ENCODE measurements around the gene CLOCK. TPM values are rescaled to one million over a fixed set of nuclear protein-coding genes. Genes with fewer than 3 reads are reported as not detected.

The CLOCK gene
- polyA plus RNA-seq, 1 donor from 2014 or later = 4.3 TPM

DNA sequence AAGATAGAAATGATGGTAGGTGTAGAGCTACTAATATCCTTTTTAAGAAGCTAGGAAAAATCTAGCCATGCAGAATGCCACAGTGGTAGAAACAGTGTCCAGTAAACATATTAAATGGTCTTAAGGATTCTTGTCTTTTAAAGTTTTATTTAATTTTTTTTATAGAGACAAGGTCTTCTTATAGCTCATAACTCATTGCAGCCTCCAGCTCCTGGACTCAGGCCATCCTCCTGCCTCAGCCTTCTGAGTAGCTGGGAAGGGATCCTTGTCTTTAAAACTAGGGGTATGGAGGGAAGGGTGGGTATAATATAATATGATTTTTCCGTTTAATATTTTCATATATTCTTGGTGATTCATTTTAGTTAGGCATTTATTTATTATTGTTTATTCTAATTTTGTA, 147.1 kb downstream of the CLOCK start:
- H3K36me3 Mint-ChIP-seq = peaks cover 4% of the 10 kb centered on the region
- H3K27me3 Mint-ChIP-seq = peaks cover 1% of the 10 kb centered on the region
- peak overlapping the region in 1 of 3 donors; percentile 72 for H3K27ac Mint-ChIP-seq
- H3K4me1 Mint-ChIP-seq = peaks cover 38 to 49% (median 39%) of the 10 kb centered on the region in 3 donors
- H3K4me3 Mint-ChIP-seq = peak overlapping the region in 2 of 4 donors; percentile 82 to 97
- no peaks in the 10 kb centered on the region for H3K9me3 Mint-ChIP-seq

DNA sequence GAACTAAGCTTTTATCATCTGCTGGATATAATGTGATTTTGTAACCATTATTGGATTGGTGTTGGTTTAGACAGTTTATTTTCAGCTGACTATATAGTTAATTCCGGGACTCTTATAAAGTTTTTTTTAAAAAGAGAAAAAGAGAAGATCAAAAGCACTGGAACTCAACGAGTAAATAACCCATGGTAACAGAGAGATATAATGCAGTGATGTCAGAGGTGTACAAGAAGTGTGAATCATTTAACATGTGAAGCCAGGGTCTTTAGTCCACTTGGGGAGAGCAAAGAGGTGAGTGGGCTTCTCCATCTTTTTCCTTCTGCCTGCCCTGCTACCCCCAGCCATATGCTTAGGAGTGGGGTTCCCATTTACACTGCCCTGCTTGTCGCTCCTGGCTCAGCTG, 147.7 kb downstream of the CLOCK start:
- Mint-ChIP-seq H3K9me3 (no peaks in the 10 kb centered on the region), H3K36me3 (peaks cover 4% of the 10 kb centered on the region), H3K4me3 (peak overlapping the region in 3 of 4 donors; percentile 55 to 97 (median 82)), H3K27me3 (peaks cover 1% of the 10 kb centered on the region), H3K4me1 (peaks cover 38 to 49% (median 39%) of the 10 kb centered on the region in 3 donors), H3K27ac (peak overlapping the region; percentile 47 to 72 (median 63))

- H3K36me3 Mint-ChIP-seq = peaks cover 4% of the 10 kb centered on the region
- peak overlapping the region; percentile 82 to 97 (median 92) for H3K4me3 Mint-ChIP-seq
- peaks cover 1% of the 10 kb centered on the region for H3K27me3 Mint-ChIP-seq
- H3K4me1 Mint-ChIP-seq = peaks cover 35 to 49% (median 36%) of the 10 kb centered on the region in 3 donors
- peak overlapping the region; percentile 7 to 72 (median 17) for H3K27ac Mint-ChIP-seq
- no peaks in the 10 kb centered on the region for H3K9me3 Mint-ChIP-seq
Measured at GRCh38 chr4:55398461-55398860, 148.2 kb downstream of the CLOCK start.

DNA sequence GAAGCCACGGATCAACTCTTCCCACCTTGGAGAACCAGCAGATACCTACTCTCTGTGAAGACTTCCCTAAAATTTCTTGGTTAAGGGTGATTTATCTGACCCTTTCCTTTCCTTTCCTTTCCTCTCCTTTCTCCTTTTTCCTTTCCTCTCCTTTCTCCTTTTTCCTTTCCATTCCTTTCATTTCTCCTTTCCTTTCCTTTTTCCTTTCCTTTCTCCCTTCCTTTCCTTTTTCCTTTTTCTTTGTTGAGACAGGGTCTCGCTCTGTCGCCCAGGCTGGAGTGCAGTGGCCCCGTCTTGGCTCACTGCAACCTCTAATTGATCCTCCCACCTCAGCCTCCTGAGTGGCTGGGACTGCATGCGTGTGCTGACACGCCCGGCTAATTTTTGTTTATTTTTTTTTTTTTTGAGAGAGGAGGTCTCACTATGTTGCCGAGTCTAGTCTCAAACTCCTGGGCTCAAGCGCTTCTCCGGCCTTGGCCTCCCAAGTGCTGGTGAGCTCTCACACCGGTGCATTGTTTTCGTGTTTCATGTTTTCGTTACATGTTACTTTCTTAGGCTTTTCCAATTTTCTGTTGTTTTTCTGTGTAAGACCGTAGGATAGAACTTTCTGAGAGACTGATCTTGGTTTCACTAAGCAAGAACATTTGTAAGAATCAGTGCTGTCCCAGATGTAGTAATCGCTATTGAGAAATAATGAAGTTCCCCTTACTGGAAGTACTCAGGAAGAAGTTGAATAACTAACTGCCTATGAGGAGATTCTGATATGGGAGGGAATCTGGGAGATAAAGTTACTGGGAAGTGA, 149.0 kb downstream of the CLOCK start:
- Mint-ChIP-seq H3K9me3 (no peaks in the 10 kb centered on the region), H3K4me1 (peaks cover 34 to 44% (median 35%) of the 10 kb centered on the region in 3 donors), H3K36me3 (peaks cover 4% of the 10 kb centered on the region), H3K27ac (peak overlapping the region; percentile 72 to 95 (median 93)), H3K27me3 (peaks cover 1% of the 10 kb centered on the region), H3K4me3 (peak overlapping the region; percentile 82 to 97 (median 92))

GRCh38 chr4:55397126-55397436, 149.6 kb downstream of the CLOCK start:
- peak overlapping the region; percentile 72 to 95 (median 93) for H3K27ac Mint-ChIP-seq
- H3K27me3 Mint-ChIP-seq = peaks cover 1% of the 10 kb centered on the region
- peaks cover 4% of the 10 kb centered on the region for H3K36me3 Mint-ChIP-seq
- no peaks in the 10 kb centered on the region for H3K9me3 Mint-ChIP-seq
- H3K4me3 Mint-ChIP-seq = peak overlapping the region; percentile 82 to 97 (median 92)
- peaks cover 34 to 44% (median 35%) of the 10 kb centered on the region in 3 donors for H3K4me1 Mint-ChIP-seq

DNA sequence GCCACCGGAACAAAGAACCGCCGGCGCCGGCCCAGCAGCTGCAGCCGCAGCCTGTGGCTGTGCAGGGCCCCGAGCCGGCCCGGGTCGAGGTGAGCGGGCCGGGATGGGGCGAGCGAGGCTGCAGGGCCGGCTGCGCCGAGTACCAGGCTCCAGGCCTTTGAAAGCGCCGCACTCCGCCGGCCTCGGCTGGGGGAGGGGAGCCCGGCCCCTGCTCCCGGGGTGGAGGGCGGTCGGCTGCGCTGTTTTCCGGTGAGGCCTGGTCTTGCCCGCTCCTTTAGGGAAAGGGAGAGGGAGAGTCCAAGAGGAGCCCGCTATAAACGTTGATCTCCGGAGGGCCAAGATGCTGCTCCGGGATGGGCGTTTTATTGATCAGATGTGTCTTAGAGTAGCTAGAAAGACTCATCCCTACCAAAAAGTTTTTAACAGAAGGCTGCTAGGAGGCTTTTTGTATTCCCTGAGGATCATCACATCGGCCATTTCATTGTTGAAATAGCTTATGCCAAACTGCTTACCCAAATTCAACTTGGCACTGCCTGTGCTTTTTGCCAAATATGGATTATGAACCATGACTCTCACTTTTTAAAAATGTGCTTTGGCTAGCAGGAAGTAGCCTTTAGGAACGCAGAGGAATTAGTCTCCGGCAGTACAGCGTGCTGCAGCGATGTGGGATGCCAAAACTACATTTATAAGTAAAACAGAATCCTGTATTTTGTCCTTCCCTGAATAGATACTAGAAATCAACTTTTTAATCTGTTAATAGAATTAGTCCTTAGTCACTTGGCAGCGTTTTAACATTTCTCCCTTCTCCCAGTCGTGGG, 150.2 kb downstream of the CLOCK start:
- H3K9me3 Mint-ChIP-seq = no peaks in the 10 kb centered on the region
- H3K27me3 Mint-ChIP-seq = peaks cover 1% of the 10 kb centered on the region
- peak overlapping the region; percentile 72 to 95 (median 93) for H3K27ac Mint-ChIP-seq
- H3K4me1 Mint-ChIP-seq = peaks cover 34 to 44% (median 35%) of the 10 kb centered on the region in 3 donors
- peak overlapping the region; percentile 82 to 99 (median 96) for H3K4me3 Mint-ChIP-seq
- H3K36me3 Mint-ChIP-seq = peaks cover 4% of the 10 kb centered on the region

DNA sequence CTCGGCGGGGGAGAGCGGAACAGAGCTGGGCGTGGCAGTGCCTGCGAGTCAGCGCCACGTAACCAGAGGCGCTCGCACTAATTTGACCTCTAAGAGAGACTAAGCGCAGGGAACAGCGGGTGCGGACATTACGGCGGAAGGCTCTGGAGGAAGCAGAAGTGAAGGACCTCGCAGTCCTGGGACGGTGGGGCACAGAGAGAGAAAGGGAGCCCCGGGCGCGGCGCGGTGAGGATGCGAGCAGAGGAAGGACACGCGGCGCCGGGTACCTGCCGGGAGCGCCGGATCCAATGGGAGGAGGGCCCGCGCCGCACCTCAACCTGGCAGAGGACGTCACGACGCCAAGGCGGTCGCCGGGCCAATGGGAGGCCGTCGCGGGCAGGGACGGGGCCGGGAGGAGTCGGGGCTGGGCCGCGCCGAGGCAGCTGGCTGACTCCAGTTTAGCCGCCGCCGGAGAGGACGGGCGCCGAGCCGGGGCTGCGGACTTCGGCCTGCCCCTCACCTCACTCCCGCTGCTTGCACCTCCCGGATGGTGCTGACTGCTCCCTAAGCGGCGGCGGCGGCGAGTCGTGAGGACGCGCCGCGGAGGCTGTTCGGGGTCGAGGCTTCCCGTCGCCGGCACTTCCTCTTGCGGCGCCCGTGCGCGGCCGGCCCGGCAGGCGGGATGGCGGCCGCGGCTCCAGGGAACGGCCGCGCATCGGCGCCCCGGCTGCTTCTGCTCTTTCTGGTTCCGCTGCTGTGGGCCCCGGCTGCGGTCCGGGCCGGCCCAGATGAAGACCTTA, 151.0 kb downstream of the CLOCK start, which contains the start of gene TMEM165:
Gene TMEM165 (plus strand): TSS at position 429 of the 779 bp plus-strand sequence. CDS start 233 bp downstream, at position 662.
- Mint-ChIP-seq H3K4me1 (peaks cover 28 to 37% (median 32%) of the 10 kb centered on the region in 3 donors), H3K27me3 (peaks cover 1% of the 10 kb centered on the region), H3K36me3 (no peaks in the 10 kb centered on the region), H3K27ac (peak within 1 kb of the TSS; percentile 86 to 99 (median 93)), H3K9me3 (no peaks in the 10 kb centered on the region), H3K4me3 (peak within 1 kb of the TSS; percentile 88 to 99 (median 98))

DNA sequence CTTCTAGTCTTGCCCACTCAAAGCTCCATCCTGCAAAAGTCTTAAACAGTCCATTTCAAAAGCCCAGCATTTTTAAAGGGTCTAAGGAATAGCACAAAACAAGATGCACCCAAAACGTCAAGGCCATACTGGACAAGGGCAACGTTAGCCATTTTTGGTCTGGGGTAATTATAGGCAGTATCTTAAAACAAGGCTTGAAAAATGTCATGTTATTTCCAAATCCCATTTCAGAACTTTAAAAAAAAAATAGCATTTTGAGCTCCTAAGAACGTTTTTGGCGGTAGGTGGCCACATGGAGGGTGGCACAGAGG, 151.5 kb downstream of the CLOCK start:
- H3K4me3 Mint-ChIP-seq = peak overlapping the region; percentile 88 to 99 (median 98)
- no peaks in the 10 kb centered on the region for H3K36me3 Mint-ChIP-seq
- H3K9me3 Mint-ChIP-seq = no peaks in the 10 kb centered on the region
- H3K27me3 Mint-ChIP-seq = peaks cover 1% of the 10 kb centered on the region
- H3K27ac Mint-ChIP-seq = peak overlapping the region; percentile 86 to 99 (median 92)
- H3K4me1 Mint-ChIP-seq = peaks cover 28 to 34% (median 31%) of the 10 kb centered on the region in 3 donors

GRCh38 chr4:55393461-55394320, 153.0 kb downstream of the CLOCK start:
- Mint-ChIP-seq H3K27me3 (peaks cover 1% of the 10 kb centered on the region), H3K4me3 (peak overlapping the region in 1 of 4 donors; percentile 88), H3K27ac (peak overlapping the region in 2 of 3 donors; percentile 33 to 47), H3K4me1 (peaks cover 20 to 27% (median 24%) of the 10 kb centered on the region in 3 donors), H3K9me3 (no peaks in the 10 kb centered on the region), H3K36me3 (no peaks in the 10 kb centered on the region)

- Mint-ChIP-seq H3K4me3 (peak overlapping the region in 1 of 4 donors; percentile 60), H3K27ac (no peak overlapping the region), H3K9me3 (no peaks in the 10 kb centered on the region)
Measured at GRCh38 chr4:55386840-55387239, 159.9 kb downstream of the CLOCK start.

DNA sequence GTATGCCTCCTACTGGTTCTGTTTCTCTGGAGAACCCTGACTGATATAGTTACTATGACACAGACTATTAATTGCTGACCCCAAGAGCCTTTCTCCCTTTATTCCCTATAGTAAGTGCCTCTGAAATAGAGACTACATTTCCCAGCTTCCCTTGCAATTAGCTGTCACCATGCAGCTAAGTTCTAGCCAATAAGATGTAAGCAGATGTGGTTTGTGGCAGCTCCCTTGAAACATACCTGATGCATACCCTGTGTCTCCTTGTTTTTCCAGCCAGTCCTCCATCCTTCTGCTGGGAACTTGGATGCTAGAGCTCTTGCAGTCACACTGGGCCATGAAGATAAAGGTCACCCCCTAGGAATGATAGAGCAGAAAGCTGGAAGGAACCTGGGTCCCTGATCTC, 160.6 kb downstream of the CLOCK start:
- no peaks in the 10 kb centered on the region for H3K27me3 Mint-ChIP-seq
- no peaks in the 10 kb centered on the region for H3K9me3 Mint-ChIP-seq
- H3K4me3 Mint-ChIP-seq = no peak overlapping the region
- H3K27ac Mint-ChIP-seq = no peak overlapping the region
- H3K4me1 Mint-ChIP-seq = peaks cover 0 to 2% (median 0%) of the 10 kb centered on the region in 3 donors
- H3K36me3 Mint-ChIP-seq = no peaks in the 10 kb centered on the region

More at GRCh38 chr4:55386840-55387239, 159.9 kb downstream of the CLOCK start:
- H3K4me1 Mint-ChIP-seq = peaks cover 0 to 2% (median 0%) of the 10 kb centered on the region in 3 donors
- H3K36me3 Mint-ChIP-seq = no peaks in the 10 kb centered on the region
- no peaks in the 10 kb centered on the region for H3K27me3 Mint-ChIP-seq

DNA sequence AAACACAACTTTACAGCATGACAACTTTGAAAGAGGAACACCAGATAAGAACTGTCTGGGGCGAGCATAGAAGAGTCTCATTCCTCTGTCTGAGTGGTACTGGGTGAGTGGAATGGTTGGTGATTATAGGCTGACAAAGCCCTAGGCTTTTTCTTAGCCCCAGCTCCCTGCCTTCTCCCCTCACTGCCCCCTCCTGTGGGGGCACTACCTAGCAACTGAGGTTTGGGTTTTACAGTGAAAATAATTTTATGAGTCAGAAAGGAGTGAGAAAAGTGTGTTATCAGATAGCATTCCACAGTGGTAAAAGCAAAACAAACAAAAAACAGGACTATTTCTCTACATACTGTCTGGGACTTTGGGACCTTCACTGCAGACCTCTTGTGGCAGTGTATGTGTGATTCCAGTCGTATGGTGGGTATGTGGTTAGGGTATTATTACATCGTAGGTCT, 161.5 kb downstream of the CLOCK start:
- Mint-ChIP-seq H3K4me1 (peaks cover 0 to 2% (median 0%) of the 10 kb centered on the region in 3 donors), H3K9me3 (no peaks in the 10 kb centered on the region), H3K36me3 (no peaks in the 10 kb centered on the region), H3K27me3 (no peaks in the 10 kb centered on the region), H3K4me3 (no peak overlapping the region), H3K27ac (no peak overlapping the region)

DNA sequence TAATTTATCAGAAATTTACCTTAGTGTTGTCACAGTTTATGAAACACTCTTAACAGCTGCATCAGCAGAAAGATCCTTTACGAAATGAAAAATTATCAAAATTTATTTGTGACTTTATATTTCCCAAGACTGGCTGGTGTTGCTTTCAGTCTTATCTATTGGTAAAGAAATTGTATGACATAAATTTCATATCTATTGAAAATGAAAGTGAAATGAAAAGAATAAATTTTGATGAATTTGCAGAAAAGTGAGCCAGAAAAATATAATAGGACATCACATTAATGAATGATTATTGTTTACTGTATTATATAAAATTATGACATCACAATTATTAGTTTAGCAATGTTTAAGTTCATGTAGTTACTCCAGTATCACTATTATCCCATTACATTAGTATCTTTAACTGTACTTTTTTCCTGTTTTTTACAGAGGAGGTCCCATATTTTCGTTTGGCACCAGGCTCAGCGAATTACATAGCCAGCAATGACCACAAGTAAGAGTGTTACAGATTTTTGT, 164.2 kb downstream of the CLOCK start:
- H3K36me3 Mint-ChIP-seq = no peaks in the 10 kb centered on the region
- no peak overlapping the region for H3K4me3 Mint-ChIP-seq
- no peaks in the 10 kb centered on the region for H3K27me3 Mint-ChIP-seq
- peaks cover 0 to 2% (median 0%) of the 10 kb centered on the region in 3 donors for H3K4me1 Mint-ChIP-seq
- H3K27ac Mint-ChIP-seq = no peak overlapping the region
- H3K9me3 Mint-ChIP-seq = no peaks in the 10 kb centered on the region
